ENCODE data around the gene RABL3. TPM values are rescaled to one million over a fixed set of nuclear protein-coding genes. Genes with fewer than 3 reads are reported as not detected.
"Not testable (repeated sequence)": the region's sequence is repeated elsewhere in the genome, so short reads cannot be mapped to it uniquely, and the experiment has no call there.

The RABL3 gene
- total RNA-seq = 10 to 100 TPM; 24.5 to 53.4 TPM

GRCh38 chr3:120742198-120742848, at the start of gene RABL3, which contains the start of gene GTF2E1:
TSS of gene RABL3 (minus strand) at chr3:120742516. CDS start at chr3:120742507, 9 bp downstream.
TSS of gene GTF2E1 (plus strand) at chr3:120742744. CDS start at chr3:120750553, 7,809 bp downstream.
- peak within 1 kb of the TSS; percentile 93 to 99 for H3K27ac Mint-ChIP-seq
- peaks cover 7 to 19% of the 10 kb centered on the region in 2 donors for H3K36me3 Mint-ChIP-seq
- peaks cover 0 to under 1% of the 10 kb centered on the region in 2 donors for H3K9me3 Mint-ChIP-seq
- DNase-seq (ENCODE audit: low spot score in 2 of 2) = peak; percentile 86 to 94
- ATAC-seq = peak; percentile 99 to 100

GRCh38 chr3:120791913-120792312, 49.6 kb upstream of the RABL3 start:
- Mint-ChIP-seq H3K36me3 (no peaks in the 10 kb centered on the region), H3K9me3 (no peaks in the 10 kb centered on the region), H3K27ac (no peak overlapping the region)
- DNase-seq (ENCODE audit: low spot score in 2 of 2) (no peak), ATAC-seq (no peak)

- Mint-ChIP-seq H3K27ac (no peak overlapping the region), H3K36me3 (no peaks in the 10 kb centered on the region), H3K9me3 (no peaks in the 10 kb centered on the region)
- no peak for ATAC-seq
- no peak for DNase-seq (ENCODE audit: low spot score in 2 of 2)
Observed at GRCh38 chr3:120791010-120791409, 48.7 kb upstream of the RABL3 start.

GRCh38 chr3:120785832-120786231, 43.5 kb upstream of the RABL3 start:
- peaks cover 9 to 21% of the 10 kb centered on the region in 2 donors for H3K36me3 Mint-ChIP-seq
- not testable (repeated sequence) for DNase-seq (ENCODE audit: low spot score in 2 of 2); H3K9me3 Mint-ChIP-seq; ATAC-seq; H3K27ac Mint-ChIP-seq

- peaks cover 9 to 21% of the 10 kb centered on the region in 2 donors for H3K36me3 Mint-ChIP-seq
- H3K27ac Mint-ChIP-seq = no peak overlapping the region
- H3K9me3 Mint-ChIP-seq = no peaks in the 10 kb centered on the region
- ATAC-seq = peak in 1 of 2 donors; percentile 57
- DNase-seq (ENCODE audit: low spot score in 2 of 2) = no peak
Observed at GRCh38 chr3:120780977-120781376, 38.7 kb upstream of the RABL3 start.

- Mint-ChIP-seq H3K27ac (no peak overlapping the region), H3K36me3 (peaks cover 9 to 14% of the 10 kb centered on the region in 2 donors), H3K9me3 (no peaks in the 10 kb centered on the region)
- ATAC-seq (no peak), DNase-seq (ENCODE audit: low spot score in 2 of 2) (no peak)
Observed at GRCh38 chr3:120778776-120779175, 36.5 kb upstream of the RABL3 start.

- no peak for DNase-seq (ENCODE audit: low spot score in 2 of 2)
- no peak for ATAC-seq
- Mint-ChIP-seq H3K27ac (no peak overlapping the region), H3K36me3 (peaks cover 0 to 5% of the 10 kb centered on the region in 2 donors), H3K9me3 (no peaks in the 10 kb centered on the region)
Observed at GRCh38 chr3:120775411-120775810, 33.1 kb upstream of the RABL3 start.

- peak; percentile 99 for ATAC-seq
- H3K27ac Mint-ChIP-seq = no peak overlapping the region
- H3K9me3 Mint-ChIP-seq = no peaks in the 10 kb centered on the region
- peaks cover 0 to 5% of the 10 kb centered on the region in 2 donors for H3K36me3 Mint-ChIP-seq
- DNase-seq (ENCODE audit: low spot score in 2 of 2) = peak in 1 of 2 donors; percentile 7
Observed at GRCh38 chr3:120773932-120774331, 31.6 kb upstream of the RABL3 start.

- DNase-seq (ENCODE audit: low spot score in 2 of 2) (no peak), ATAC-seq (no peak)
- peaks cover 0 to 5% of the 10 kb centered on the region in 2 donors for H3K36me3 Mint-ChIP-seq
- no peak overlapping the region for H3K27ac Mint-ChIP-seq
- no peaks in the 10 kb centered on the region for H3K9me3 Mint-ChIP-seq
Observed at GRCh38 chr3:120772081-120772480, 29.8 kb upstream of the RABL3 start.

GRCh38 chr3:120770891-120771290, 28.6 kb upstream of the RABL3 start:
- Mint-ChIP-seq H3K36me3 (peaks cover 0 to 5% of the 10 kb centered on the region in 2 donors), H3K27ac (no peak overlapping the region), H3K9me3 (no peaks in the 10 kb centered on the region)
- DNase-seq (ENCODE audit: low spot score in 2 of 2) (no peak), ATAC-seq (no peak)

- no peak for DNase-seq (ENCODE audit: low spot score in 2 of 2)
- peaks cover 0 to 5% of the 10 kb centered on the region in 2 donors for H3K36me3 Mint-ChIP-seq
- no peak overlapping the region for H3K27ac Mint-ChIP-seq
- no peak for ATAC-seq
- H3K9me3 Mint-ChIP-seq = no peaks in the 10 kb centered on the region
Observed at GRCh38 chr3:120769436-120769835, 27.1 kb upstream of the RABL3 start.

- no peaks in the 10 kb centered on the region for H3K9me3 Mint-ChIP-seq
- DNase-seq (ENCODE audit: low spot score in 2 of 2) (no peak), ATAC-seq (no peak)
- no peaks in the 10 kb centered on the region for H3K36me3 Mint-ChIP-seq
- no peak overlapping the region for H3K27ac Mint-ChIP-seq
Observed at GRCh38 chr3:120767106-120767505, 24.8 kb upstream of the RABL3 start.

- no peak overlapping the region for H3K27ac Mint-ChIP-seq
- no peaks in the 10 kb centered on the region for H3K9me3 Mint-ChIP-seq
- no peaks in the 10 kb centered on the region for H3K36me3 Mint-ChIP-seq
- ATAC-seq (no peak), DNase-seq (ENCODE audit: low spot score in 2 of 2) (no peak)
Observed at GRCh38 chr3:120766576-120766975, 24.3 kb upstream of the RABL3 start.

GRCh38 chr3:120765830-120766493, 23.6 kb upstream of the RABL3 start:
- Mint-ChIP-seq H3K27ac (no peak overlapping the region), H3K9me3 (no peaks in the 10 kb centered on the region), H3K36me3 (no peaks in the 10 kb centered on the region)
- ATAC-seq (peak in 1 of 2 donors; percentile 47), DNase-seq (ENCODE audit: low spot score in 2 of 2) (no peak)

GRCh38 chr3:120764206-120764605, 21.9 kb upstream of the RABL3 start:
- ATAC-seq = no peak
- Mint-ChIP-seq H3K36me3 (peaks cover 0 to 3% of the 10 kb centered on the region in 2 donors), H3K9me3 (no peaks in the 10 kb centered on the region), H3K27ac (no peak overlapping the region)
- DNase-seq (ENCODE audit: low spot score in 2 of 2) = no peak

GRCh38 chr3:120763601-120764000, 21.3 kb upstream of the RABL3 start:
- ATAC-seq = no peak
- Mint-ChIP-seq H3K27ac (no peak overlapping the region), H3K36me3 (peaks cover 0 to 9% of the 10 kb centered on the region in 2 donors), H3K9me3 (no peaks in the 10 kb centered on the region)
- DNase-seq (ENCODE audit: low spot score in 2 of 2) = no peak

GRCh38 chr3:120762615-120763014, 20.3 kb upstream of the RABL3 start:
- ATAC-seq (no peak), DNase-seq (ENCODE audit: low spot score in 2 of 2) (no peak)
- Mint-ChIP-seq H3K9me3 (no peaks in the 10 kb centered on the region), H3K27ac (no peak overlapping the region), H3K36me3 (peaks cover 0 to 14% of the 10 kb centered on the region in 2 donors)

- peaks cover 4 to 47% of the 10 kb centered on the region in 2 donors for H3K36me3 Mint-ChIP-seq
- not testable (repeated sequence) for DNase-seq (ENCODE audit: low spot score in 2 of 2); H3K9me3 Mint-ChIP-seq; H3K27ac Mint-ChIP-seq; ATAC-seq
Observed at GRCh38 chr3:120758551-120758950, 16.2 kb upstream of the RABL3 start.

Measured in activated naive CD4-positive, alpha-beta T cell treated with anti-CD3 and anti-CD28 coated beads, Interleukin-2, amount 50 U/mL, for 72 hours (primary cell).